GM19467 (cell line): ENCODE measurements around the gene TMC4.
"Not testable (repeated sequence)": the region's sequence is repeated elsewhere in the genome, so short reads cannot be mapped to it uniquely, and the experiment has no call there.

Source experiments
- ATAC-seq: cut with Tn5 transposase; IDR thresholded peaks from one replicate; pipeline ENCODE4 v1.9.1; 2021; ENCODE audit warnings: mild to moderate bottlenecking, moderate library complexity; ENCODE audit not compliant: unreplicated experiment

The TMC4 gene

GRCh38 chr19:54204767-54205468 lies 32.0 kb upstream of the TMC4 start:
- no peak for ATAC-seq

GRCh38 chr19:54203151-54203611 lies 30.2 kb upstream of the TMC4 start:
- no peak for ATAC-seq

GRCh38 chr19:54201980-54202379 lies 29.0 kb upstream of the TMC4 start:
- ATAC-seq, result no peak

- no peak for ATAC-seq
These were observed 28.3 kb upstream of the TMC4 start for GRCh38 chr19:54201172-54201701.

- no peak for ATAC-seq
These were observed 26.4 kb upstream of the TMC4 start for GRCh38 chr19:54199401-54199800.

- ATAC-seq, result no peak
These were observed 24.2 kb upstream of the TMC4 start for GRCh38 chr19:54197121-54197520.

GRCh38 chr19:54196536-54196935 lies 23.6 kb upstream of the TMC4 start:
- ATAC-seq, result no peak

- ATAC-seq, result not testable (repeated sequence)
These were observed 21.5 kb upstream of the TMC4 start for GRCh38 chr19:54194463-54194862.

GRCh38 chr19:54193011-54193410 lies 20.1 kb upstream of the TMC4 start:
- ATAC-seq, result no peak

GRCh38 chr19:54191811-54192453 lies 19.0 kb upstream of the TMC4 start:
- ATAC-seq, result no peak

- peak; percentile 20 for ATAC-seq
These were observed 18.3 kb upstream of the TMC4 start, which contains the start of gene TSEN34 for GRCh38 chr19:54191011-54191810. Gene TSEN34 (plus strand): TSS chr19:54191308. CDS start chr19:54191365, 57 bp downstream.

GRCh38 chr19:54190503-54191010 lies 17.6 kb upstream of the TMC4 start:
- ATAC-seq, result peak; percentile 47

GRCh38 chr19:54189735-54190502 lies 17.0 kb upstream of the TMC4 start:
- ATAC-seq, result peak; percentile 43

- peak; percentile 17 for ATAC-seq
These were observed 16.3 kb upstream of the TMC4 start, which contains the start of gene MBOAT7 for GRCh38 chr19:54189145-54189734. Gene MBOAT7 (minus strand): TSS chr19:54189580. CDS start chr19:54188508, 1,072 bp downstream.

GRCh38 chr19:54188215-54188871 lies 15.4 kb upstream of the TMC4 start:
- no peak for ATAC-seq

GRCh38 chr19:54186934-54187381 lies 14.0 kb upstream of the TMC4 start:
- no peak for ATAC-seq

GRCh38 chr19:54186351-54186750 lies 13.4 kb upstream of the TMC4 start:
- ATAC-seq, result no peak

- ATAC-seq, result no peak
These were observed 10.5 kb upstream of the TMC4 start for GRCh38 chr19:54183431-54183830.

GRCh38 chr19:54181894-54182293 lies 8.9 kb upstream of the TMC4 start:
- not testable (repeated sequence) for ATAC-seq
